ENCODE measurements around the gene SGMS1. TPM values are rescaled to one million over a fixed set of nuclear protein-coding genes. Genes with fewer than 3 reads are reported as not detected.

SGMS1 gene
- polyA plus RNA-seq, 1 donor (not counting 4 experiments of a cell fraction or from before 2014, with no cell fraction given), result 18.3 TPM

DNA sequence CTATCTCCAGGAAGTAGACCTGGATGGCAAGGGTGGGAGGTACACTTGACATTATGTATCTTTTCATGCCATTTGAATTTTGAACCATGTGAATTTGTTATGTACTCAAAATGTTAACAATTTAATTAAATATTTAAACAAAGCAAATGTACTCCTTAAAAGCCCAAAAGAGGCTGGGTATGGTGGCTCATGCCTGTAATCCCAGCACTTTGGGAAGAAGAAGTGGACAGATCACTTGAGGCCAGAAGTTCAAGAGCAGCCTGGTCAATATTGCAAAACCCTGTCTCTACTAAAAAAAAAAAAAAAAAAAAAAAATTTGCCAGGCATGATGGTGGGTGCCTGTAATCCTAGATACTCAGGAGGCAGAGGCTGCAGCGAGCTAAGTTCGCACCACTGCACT is 235.6 kb downstream of the SGMS1 start:
- FAIRE-seq (no peak), DNase-seq (ENCODE audit: low read depth, low spot score) (no peak)
- TF ChIP-seq, protein P1, sequence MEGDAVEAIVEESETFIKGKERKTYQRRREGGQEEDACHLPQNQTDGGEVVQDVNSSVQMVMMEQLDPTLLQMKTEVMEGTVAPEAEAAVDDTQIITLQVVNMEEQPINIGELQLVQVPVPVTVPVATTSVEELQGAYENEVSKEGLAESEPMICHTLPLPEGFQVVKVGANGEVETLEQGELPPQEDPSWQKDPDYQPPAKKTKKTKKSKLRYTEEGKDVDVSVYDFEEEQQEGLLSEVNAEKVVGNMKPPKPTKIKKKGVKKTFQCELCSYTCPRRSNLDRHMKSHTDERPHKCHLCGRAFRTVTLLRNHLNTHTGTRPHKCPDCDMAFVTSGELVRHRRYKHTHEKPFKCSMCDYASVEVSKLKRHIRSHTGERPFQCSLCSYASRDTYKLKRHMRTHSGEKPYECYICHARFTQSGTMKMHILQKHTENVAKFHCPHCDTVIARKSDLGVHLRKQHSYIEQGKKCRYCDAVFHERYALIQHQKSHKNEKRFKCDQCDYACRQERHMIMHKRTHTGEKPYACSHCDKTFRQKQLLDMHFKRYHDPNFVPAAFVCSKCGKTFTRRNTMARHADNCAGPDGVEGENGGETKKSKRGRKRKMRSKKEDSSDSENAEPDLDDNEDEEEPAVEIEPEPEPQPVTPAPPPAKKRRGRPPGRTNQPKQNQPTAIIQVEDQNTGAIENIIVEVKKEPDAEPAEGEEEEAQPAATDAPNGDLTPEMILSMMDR (optimal IDR thresholded peaks at IDR 0.05 in 1 of 3, IDR thresholded peaks at IDR 0.05 in 1 of 3, conservative IDR thresholded peaks at IDR 0.05 in 1 of 3; ENCODE audit: extremely low read depth in 1 of 3, insufficient read depth in 2 of 3, low read length in 3 of 3), result no peak
- TF ChIP-seq EZH2 (IDR thresholded peaks at IDR 0.05; ENCODE audit: low read length), result no peak
- Histone ChIP-seq H3K27me3 (ENCODE audit: control insufficient read depth, extremely low read depth, insufficient read depth, low read length) (no peaks in the 10 kb centered on the region), H3K36me3 (ENCODE audit: control insufficient read depth in 2 of 2, extremely low read depth in 1 of 2, insufficient read depth in 2 of 2, low read length in 2 of 2) (no peaks in the 10 kb centered on the region), H3K4me1 (ENCODE audit: control insufficient read depth, extremely low read depth, insufficient read depth, low read length) (peaks cover 4% of the 10 kb centered on the region), H3K4me3 (ENCODE audit: control insufficient read depth in 2 of 3, extremely low read depth in 1 of 3, insufficient read depth in 2 of 3, low read depth in 1 of 3, low read length in 3 of 3) (no peak overlapping the region), H3K79me2 (ENCODE audit: control insufficient read depth, insufficient read depth, low read length) (peaks cover 35% of the 10 kb centered on the region), H3K9me3 (ENCODE audit: control insufficient read depth, low read depth, low read length) (no peaks in the 10 kb centered on the region), H3K9ac (ENCODE audit: control insufficient read depth, extremely low read depth, insufficient read depth, low read length) (no peak overlapping the region), H3K4me2 (ENCODE audit: control insufficient read depth, extremely low read depth, insufficient read depth, low read depth, low read length) (no peak overlapping the region), H4K20me1 (ENCODE audit: control insufficient read depth, extremely low read depth, insufficient read depth, low read length) (no peaks in the 10 kb centered on the region), H2AFZ (ENCODE audit: control insufficient read depth, low read length) (no peak overlapping the region), H3K27ac (ENCODE audit: control insufficient read depth, insufficient read depth, low read length) (no peak overlapping the region), H3K9me1 (ENCODE audit: control insufficient read depth, extremely low read depth, insufficient read depth, low read length) (no peaks in the 10 kb centered on the region)
- dilution Hi-C loops (cut with MboI; ENCODE audit: extremely low pct_ligation_motif_present, low sequenced_read_pairs), result no loop called here

- FAIRE-seq (no peak), DNase-seq (ENCODE audit: low read depth, low spot score) (no peak)
- dilution Hi-C loops (cut with MboI; ENCODE audit: extremely low pct_ligation_motif_present, low sequenced_read_pairs), result no loop called here
- no peaks in the 10 kb centered on the region for H3K9me1 ChIP-seq (ENCODE audit: control insufficient read depth, extremely low read depth, insufficient read depth, low read length)
- no peak overlapping the region for H3K4me2 ChIP-seq (ENCODE audit: control insufficient read depth, extremely low read depth, insufficient read depth, low read depth, low read length)
- H3K9ac ChIP-seq (ENCODE audit: control insufficient read depth, extremely low read depth, insufficient read depth, low read length), result no peak overlapping the region
- peaks cover 32% of the 10 kb centered on the region for H3K79me2 ChIP-seq (ENCODE audit: control insufficient read depth, insufficient read depth, low read length)
- H3K36me3 ChIP-seq (ENCODE audit: control insufficient read depth in 2 of 2, extremely low read depth in 1 of 2, insufficient read depth in 2 of 2, low read length in 2 of 2), result no peaks in the 10 kb centered on the region
- no peak overlapping the region for H3K4me3 ChIP-seq (ENCODE audit: control insufficient read depth in 2 of 3, extremely low read depth in 1 of 3, insufficient read depth in 2 of 3, low read depth in 1 of 3, low read length in 3 of 3)
- H3K27me3 ChIP-seq (ENCODE audit: control insufficient read depth, extremely low read depth, insufficient read depth, low read length), result no peaks in the 10 kb centered on the region
- H3K9me3 ChIP-seq (ENCODE audit: control insufficient read depth, low read depth, low read length), result no peaks in the 10 kb centered on the region
- no peaks in the 10 kb centered on the region for H3K4me1 ChIP-seq (ENCODE audit: control insufficient read depth, extremely low read depth, insufficient read depth, low read length)
- H2AFZ ChIP-seq (ENCODE audit: control insufficient read depth, low read length), result no peak overlapping the region
- no peak overlapping the region for H3K27ac ChIP-seq (ENCODE audit: control insufficient read depth, insufficient read depth, low read length)
- no peaks in the 10 kb centered on the region for H4K20me1 ChIP-seq (ENCODE audit: control insufficient read depth, extremely low read depth, insufficient read depth, low read length)
- TF ChIP-seq EZH2 (IDR thresholded peaks at IDR 0.05; ENCODE audit: low read length), result no peak
- TF ChIP-seq, protein P1 (optimal IDR thresholded peaks at IDR 0.05 in 1 of 3, IDR thresholded peaks at IDR 0.05 in 1 of 3, conservative IDR thresholded peaks at IDR 0.05 in 1 of 3; ENCODE audit: extremely low read depth in 1 of 3, insufficient read depth in 2 of 3, low read length in 3 of 3), result no peak
Measured at GRCh38 chr10:50387732-50388073, 236.1 kb downstream of the SGMS1 start.
